Lung microvascular endothelial cell (primary cell): Measurements from ENCODE around the gene DTL. TPM values are rescaled to one million over a fixed set of nuclear protein-coding genes. Genes with fewer than 3 reads are reported as not detected.

Source experiments
- DNase-seq, 2 donors: peaks; one replicate each; pipeline versions ENCODE4 v3.0.0 to v3.0.0-alpha.2; 2010; ENCODE audit warnings: low read depth in 2 of 2
- total RNA-seq: library from RNA; depleted of rRNA; stranded (reverse); fragments of >200 nt; gene quantifications from 2 replicates; pipeline ENCODE4 v1.2.1, GENCODE V29; 2014

Gene DTL
- total RNA-seq, 1 donor from 2014 or later, result 4.0 TPM

DNA sequence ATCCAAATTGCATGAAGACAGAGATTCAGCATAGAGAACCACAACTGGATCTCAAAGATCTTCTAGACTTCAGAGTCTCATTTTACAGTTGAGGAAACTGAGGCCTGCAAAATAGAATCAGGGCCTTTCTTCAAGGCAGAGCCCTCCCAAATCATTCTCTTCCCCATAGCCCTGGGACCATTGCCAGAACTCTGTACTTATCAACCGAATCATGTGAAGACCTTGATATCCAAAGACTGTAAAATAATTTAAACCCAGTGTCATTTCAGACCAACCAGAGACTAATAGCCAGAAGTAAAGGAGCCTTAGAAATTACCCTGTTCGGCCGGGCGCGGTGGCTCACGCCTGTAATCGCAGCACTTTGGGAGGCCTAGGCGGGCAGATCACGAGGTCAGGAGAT is 90.1 kb downstream of the DTL start:
- no peak for DNase-seq

DNA sequence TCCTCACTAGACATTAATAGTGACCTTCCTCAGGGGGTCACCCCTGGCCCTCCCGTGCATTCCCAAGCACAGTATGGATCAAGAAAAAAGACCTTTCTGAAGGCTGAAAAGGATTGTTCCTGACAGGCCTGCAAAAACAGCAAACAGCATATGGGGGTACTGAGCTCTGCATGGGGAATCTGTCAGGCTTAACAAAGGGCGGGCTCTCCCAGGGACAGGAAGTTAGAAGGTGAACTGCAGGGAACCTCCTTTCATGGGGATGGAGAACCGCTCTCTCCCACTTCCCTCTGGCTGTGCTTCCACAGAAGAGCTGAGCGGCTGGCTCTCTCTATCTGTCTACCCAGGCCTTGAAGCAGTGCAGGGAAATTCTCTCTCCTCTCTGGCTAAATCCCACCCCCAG is 91.7 kb downstream of the DTL start:
- DNase-seq, result no peak

DNA sequence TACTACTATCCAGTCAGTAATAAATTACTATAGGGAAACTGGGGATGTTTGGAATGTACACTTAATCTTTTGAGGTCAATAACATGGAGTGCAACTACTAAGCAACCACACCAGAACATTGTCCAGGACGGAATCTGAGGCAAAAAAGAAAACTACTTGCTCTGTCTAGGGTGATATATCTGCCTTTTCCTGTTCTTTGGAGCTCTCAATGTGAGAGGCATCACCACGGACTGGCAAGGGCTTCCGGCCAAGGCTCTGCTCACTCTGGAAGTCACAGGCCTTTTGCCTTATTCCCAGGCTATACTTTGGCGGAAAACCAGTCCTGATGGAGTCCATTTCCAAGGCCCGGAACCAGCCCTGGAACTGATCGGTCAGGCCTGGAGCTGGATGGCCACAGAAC is 94.2 kb downstream of the DTL start:
- peak in 1 of 2 donors; percentile 74 for DNase-seq

DNA sequence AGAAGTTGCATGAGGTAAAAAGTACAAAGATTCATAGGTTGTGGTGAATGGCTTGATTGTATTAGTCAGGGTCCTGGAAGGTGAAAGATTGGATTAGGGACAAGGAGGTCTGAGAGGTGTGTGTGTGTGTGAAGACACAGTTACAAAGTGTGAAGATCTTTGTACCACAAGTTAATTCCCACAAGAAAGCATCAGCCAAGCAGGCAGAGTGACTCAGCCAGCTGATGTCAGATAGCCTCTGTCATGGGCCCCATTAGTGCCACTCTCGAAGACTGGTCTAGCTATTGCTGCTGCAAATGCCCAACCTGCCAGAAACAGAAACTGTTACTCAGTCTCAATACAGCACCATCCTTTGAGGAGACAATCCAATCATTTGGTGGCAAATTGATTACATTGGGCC is 96.5 kb downstream of the DTL start:
- no peak for DNase-seq

DNA sequence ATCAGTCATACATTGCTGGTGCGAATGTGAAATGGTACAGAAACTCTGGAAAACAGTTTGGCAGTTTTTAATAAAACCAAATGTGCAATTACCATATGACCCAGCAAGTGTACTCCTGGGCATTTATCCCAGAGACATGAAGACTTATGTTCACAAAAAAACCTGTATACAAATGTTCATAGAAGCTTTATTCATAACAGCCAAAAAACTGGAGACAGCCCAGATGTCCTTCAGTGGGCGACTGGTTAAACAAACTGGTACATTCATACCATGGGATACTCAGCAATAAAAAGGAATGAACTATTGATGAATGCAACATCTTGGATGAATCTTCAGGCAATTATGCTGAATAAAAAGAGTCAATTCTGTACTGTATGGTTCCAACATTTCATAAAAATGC is 97.8 kb downstream of the DTL start:
- DNase-seq, result no peak

DNA sequence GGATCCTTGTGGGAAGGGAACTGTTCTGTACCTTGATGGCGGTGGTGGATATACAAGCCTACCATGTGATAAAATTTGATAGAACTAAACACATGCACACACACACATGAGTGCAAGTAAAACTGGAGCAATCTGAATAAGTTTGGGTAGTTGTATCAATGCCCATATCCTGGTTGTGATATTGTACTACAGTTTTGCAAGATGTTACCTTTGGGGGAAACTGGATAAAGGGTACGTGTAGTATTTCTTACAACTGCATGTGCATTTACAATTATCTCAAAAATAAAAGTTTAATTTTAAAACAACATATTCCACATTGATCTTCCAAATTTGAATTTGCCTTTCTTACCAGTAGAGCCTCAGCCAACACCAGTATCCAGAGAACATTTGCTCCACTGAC is 99.6 kb downstream of the DTL start:
- no peak for DNase-seq

DNA sequence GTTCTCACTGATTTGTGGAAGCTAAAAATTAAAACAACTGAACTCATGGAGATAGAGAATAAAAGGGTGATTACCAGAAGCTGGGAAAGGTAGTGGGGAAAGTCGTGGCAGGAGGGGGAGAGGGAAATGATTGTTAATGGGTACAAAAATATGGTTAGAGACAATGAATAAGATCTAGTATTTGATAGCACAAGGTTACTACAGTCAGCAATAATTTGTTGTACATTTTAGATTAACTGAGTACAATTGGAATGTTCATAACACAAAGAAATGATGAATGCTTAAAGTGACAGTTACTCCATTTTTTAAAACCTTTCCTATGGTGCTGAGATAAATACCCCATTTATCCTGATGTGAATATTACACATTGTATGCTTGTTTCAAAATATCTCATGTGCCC is 102.3 kb downstream of the DTL start:
- no peak for DNase-seq

DNA sequence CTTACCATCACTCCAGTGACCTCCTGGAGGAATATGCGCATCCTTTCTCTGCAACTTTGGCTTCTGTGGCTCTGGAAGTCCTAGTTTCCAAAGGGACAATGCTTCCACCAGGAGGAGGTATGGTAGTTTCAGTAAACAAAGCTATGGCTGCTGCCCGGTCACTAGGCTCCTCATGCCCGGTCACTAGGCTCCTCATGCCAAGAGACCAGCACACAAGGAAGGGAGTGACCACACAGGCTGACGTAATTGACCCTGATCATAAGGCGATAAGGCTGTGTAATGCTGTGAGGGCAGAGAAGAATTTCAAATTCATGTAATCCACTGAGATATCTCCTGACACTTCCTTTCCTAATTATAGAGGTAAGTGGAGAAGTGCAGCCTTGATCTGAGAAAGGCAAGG is 102.9 kb downstream of the DTL start:
- DNase-seq, result peak in 1 of 2 donors; percentile 56

DNA sequence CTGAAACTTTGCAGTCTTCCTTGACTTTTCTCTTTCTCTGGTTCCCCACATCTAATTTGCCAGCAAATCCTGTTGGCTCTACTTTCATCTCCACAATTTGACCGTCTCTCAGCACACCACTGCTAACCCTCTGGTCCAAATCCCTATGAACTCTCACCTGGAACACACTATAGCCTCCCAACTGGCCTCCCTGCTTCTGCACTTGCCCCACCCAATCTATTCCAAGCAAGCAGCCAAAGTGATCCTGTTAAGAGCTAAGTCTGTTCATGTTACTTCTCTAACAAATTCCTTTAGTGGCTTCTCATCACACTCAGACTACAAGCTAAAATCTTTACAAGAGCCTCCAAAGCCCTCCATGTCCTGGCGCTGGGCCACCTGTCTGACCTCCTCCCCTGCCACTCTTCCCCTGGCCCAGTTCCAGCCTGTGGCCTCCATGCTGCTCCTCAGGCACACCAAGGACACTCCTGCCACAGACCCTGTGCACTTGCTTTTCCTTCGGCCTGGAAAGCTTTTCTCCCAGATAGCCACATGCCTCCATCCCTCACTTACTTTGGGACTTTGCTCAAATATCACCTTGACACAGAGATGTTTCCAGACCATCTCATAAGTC is 104.1 kb downstream of the DTL start:
- DNase-seq, result no peak

DNA sequence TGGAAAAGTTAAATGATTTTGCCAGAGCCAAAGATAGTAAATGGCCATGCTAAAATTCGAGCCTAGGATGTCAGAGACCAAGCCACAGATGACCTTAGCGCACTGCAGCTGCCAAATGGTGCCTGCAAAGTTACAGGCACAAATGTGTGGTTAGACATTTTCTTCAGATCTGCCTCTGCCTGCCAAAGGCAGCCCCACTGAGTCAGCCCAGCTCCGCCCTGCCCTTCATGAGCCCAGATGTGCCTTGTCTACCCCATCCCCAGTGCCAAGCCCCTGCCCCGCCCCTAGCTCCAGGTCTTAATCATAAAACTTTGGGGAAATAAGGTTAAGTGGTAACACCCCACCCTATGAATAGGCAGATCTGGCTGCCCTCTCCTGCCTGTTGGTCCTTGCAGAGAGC is 105.9 kb downstream of the DTL start:
- DNase-seq, result no peak

DNA sequence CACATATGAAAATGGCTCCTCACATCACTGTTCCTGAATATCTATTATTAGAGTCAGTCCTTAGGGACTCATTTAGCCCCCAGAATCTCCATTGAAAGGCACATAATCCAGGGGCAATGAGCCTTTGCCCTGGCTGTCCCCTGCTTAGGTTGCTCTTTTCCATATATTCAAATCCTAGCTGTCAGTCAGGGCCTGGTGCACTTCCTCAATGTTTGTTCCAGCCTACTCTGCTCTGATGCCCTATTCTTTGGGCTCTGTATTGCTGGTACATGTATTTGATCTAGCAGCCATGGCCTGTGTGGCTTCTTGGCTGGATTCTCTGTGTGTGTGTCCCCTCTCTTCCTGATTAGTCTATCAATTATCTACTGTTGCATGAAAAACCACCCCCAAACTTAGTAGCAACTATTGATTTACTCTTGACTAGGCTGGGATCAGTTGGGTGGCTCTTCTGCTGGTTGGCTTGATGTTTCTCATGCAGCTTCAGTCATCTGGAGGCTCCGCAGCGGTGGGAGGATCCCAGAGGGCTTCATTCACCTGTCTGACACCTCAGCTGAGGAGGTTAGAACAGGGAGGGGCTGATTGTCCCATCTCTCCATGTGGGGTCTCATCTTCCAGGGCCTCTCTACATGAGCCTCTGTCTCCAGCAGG is 107.5 kb downstream of the DTL start:
- no peak for DNase-seq

DNA sequence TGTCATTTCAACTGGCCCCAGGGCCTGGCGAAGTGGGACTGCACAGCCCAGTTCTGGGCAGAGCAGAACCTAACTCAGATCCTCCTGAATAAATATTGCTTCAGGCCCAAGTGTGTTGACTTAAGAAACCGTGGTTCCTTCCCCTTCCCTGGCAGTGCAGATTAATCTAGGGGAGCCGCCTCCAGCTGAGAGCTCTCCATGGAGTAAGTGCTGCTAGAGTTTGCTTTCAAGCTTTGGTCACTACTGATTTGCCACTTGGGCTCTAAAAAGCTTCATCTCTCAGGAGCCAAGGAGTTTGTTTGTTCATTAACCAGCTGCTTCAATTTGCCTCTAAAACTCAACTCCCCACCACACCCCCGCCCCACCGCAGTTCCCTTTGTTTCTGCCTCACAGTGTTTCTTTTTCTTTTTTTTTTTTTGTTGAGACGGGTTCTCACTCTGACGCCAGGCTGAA is 112.1 kb downstream of the DTL start:
- DNase-seq, result no peak

DNA sequence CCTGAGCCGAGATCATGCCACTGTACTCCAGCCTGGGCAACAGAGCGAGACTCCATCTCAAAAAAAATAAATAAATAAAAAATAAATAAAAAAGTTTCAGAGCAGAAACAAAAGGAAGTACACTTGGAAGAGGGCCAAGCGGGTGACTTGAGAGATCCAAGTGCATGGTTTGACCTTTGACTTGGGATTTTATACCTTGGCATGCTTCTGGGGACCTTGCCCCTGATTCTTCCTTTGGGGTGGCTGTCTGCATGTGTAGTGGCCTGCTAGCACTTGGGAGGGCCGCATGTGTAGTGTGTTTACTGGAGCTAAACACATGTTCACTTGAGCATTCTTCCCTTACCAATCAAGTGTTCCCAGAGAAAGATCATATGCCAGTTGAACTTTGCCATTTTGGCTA is 114.0 kb downstream of the DTL start:
- no peak for DNase-seq

DNA sequence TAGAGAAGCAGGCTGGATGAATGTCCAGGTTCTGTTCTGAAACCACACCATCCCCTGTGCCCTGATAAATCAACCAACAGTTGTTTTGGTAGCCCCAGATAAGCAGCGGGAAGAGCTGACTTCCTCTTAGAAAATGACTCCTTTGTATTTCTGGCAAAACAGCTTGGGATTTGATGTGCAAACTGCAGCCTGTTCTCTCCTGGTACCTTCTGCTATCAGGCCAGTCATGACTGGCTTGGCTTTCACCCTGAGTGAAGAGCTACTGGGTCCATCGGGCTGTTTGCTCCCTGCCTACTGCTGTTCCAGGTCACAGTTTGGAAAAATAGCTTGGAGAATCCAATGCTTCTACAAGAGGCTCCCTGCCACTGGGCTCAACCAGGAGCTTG is 116.8 kb downstream of the DTL start:
- peak; percentile 39 to 72 for DNase-seq

DNA sequence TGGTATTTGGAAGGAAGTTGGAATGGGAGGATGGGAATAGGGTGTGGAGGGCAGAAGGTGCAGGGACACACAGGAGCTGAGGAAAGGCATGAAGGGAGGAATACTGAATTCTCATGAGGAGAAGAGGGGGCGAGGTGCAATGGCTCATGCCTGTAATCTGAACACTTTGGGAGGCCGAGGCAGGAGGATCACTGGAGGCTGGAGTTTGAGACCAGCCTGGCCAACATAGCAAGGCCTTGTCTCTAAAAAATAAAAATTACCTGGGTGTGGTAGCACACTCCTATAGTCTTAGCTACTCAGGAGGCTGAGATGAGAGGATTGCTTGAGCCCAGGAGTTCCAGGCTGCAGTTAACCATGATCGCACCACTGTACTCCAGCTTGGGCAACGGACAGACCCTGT is 117.3 kb downstream of the DTL start:
- DNase-seq, result no peak

DNA sequence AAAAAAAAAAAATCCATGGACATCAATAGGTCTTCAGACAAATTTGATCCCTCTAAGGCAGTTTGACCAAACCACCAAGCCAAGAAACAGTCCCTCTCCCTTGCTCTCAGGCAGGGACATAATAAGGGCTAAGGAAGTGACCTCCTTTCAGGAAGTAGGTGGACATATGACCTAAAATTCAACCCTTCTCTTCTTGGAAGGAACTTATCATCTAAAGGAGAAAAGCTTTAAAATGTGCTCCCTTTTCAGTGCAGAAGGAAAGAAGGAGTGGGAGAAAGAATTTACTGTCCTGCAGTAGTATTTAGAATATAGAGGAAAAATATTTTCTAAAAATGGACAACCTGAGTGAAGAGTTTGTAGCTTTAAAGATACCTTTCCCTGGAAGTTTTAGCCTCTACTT is 118.1 kb downstream of the DTL start:
- no peak for DNase-seq

Other genes with a start within 250 kb of the DTL start
- gene LPGAT1, start 205.0 kb upstream of the DTL start, total RNA-seq, result 31.6 and 37.5 TPM in 2 replicates
- gene INTS7, start 191 bp upstream of the DTL start, total RNA-seq, result 11.8 and 12.9 TPM in 2 replicates
- gene PPP2R5A, start 249.7 kb downstream of the DTL start, total RNA-seq, result 25.1 and 37.1 TPM in 2 replicates